ENCODE results near the gene PAM16.

Gene PAM16

DNA sequence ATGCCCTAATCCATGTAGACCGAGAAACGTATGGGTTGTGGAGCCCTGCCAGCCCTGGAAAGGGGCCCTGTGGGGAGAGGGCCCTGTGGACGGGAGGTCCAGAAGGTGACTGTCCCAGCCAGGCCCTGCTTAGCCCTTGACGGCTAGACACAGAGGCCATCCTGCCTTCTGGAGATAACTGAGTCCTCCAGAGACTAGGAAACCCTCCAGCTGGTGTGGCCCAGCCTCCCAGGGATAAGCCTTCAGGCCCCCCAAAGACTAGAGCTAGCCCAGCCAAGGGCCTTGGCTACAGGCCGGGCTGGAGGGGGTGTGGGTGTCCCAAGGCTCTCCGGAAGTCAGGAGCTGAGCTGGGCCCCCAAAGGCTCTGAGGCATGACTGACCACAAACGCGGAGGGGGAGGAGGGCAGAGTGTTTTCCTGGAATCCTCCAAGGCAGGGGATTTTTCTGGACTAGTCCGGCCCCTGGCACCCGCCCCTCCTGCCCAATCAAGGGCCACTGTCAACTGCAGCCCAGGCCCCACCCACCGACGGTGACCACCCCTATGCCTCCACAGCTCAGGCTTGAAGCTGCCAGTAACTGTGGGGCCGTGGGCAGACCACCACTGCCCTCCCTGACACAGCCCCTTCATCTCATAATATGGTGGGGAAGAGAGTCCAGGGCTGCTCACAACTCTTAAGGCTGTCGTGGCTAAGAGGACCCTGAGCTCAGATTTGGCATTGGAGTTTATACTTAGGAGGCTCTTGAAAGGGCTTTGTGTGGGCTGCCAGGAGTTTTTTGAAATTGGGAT, 19.6 kb upstream of the PAM16 start:
- DNase-seq, result peak; percentile 94

DNA sequence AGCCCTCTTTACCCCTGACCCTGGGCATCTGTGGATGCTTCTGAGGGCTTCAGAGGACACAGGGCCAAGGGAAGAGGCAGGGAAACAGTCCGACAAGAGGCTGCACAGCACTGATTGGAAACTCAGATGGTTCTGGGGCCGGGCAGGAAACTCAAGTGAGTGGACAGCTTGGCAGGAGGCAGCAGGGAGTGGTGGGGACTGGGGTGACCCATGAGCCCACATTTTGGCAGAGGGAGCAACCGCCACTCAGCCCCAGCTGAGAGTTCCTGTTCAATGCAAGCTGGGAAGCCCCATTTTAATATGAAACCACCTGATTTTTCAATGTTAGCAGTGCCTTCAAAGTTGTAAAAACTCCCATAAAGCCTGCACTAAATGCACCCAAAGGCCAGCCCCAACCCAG, 19.0 kb upstream of the PAM16 start:
- no peak for DNase-seq

DNA sequence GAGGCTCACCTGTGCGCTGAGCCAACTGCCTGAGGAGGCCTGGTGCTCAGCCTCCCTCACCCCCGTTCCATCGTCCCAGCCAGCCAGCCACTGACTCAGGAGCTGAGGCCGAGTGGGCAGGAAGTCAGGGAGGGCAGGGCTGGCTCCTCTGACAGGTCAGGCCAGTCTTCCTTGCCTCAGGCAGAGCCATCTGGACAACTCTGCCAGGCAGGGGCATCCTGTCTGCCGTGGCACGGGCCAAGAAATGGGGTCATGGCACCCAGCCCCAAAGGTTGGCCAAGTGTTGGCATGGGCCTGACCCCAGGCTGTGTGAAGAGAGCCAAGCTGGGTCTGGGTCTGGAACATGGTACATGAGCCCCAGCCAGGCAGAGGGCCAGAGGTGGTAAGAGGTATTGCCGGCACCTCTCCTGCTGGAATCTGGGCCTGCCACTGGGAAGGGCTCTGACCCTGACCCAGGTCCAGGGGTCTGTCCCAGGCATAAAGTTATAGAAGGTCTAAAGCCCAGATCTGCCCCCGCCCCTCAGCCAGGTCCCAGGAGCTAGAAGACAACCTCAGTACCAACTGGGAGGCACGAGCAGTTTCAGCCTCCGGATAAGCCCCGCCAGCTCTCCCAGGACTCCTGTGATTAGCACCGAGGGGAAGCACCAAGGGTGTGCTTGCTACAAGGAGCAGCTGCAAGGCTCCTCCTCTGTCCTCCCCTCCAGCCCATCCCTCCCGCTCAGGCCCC, 18.0 kb upstream of the PAM16 start:
- peak; percentile 86 for DNase-seq

DNA sequence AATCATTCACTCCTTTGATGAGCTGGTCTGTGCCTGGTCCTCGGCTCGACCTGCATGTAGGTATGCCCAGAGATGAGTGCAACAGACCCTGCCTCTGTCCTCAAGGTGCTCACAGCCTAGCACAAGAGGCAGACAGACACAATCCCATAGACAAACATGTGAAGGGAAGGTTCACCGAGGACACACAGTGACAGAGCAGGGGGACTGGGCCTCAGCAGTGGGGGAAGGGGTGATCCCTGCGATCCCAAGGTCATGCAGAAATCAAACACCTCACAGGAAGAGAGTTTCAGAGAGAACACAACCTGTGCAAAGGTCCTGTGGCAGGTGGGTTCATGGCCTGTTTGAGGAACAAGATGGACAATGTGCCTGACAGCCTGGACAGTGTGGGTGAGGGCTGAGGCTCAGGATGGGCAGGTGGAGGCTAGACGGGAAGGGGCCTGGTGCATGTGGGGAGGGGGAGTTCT, 16.3 kb upstream of the PAM16 start:
- no peak for DNase-seq

DNA sequence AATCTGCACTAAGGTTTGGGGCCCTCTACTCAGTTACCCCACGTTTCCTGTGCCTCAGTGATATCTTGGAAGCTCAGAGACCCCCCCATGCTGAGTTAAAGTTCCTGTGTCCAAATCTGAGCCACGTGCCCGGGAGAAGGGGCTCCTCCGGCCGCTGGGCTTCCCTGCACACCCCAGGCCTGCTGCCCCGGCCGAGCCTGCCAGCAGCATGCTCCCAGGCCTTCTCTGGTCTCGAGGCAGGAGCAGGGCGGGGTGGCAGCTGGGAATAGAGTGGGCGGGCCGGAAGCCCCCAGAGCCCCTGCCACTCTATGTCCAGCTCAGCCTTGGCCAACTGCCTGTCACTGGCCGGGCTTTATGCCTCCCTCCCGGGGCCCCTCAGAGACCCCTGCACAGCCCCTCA, 14.9 kb upstream of the PAM16 start:
- DNase-seq, result no peak

DNA sequence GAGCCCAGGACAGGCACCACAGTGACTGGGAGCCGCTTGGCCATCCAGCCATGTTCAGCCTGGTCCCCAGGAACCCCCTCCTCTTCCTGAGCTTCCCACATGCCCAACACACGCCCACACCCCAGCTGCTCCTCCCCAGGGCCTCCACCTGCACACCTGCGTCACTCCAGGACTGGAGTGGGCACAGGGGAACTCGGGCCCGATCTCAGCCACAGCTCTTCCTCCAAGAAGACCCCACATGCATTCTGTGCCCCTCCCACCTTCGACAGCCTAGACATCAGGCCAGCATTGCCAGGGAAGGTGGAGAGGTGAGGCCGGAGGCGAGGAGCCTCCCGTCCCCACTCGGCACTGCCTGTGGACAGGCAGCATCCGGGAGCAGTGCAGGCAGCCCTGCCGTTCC, 14.5 kb upstream of the PAM16 start:
- DNase-seq, result no peak

DNA sequence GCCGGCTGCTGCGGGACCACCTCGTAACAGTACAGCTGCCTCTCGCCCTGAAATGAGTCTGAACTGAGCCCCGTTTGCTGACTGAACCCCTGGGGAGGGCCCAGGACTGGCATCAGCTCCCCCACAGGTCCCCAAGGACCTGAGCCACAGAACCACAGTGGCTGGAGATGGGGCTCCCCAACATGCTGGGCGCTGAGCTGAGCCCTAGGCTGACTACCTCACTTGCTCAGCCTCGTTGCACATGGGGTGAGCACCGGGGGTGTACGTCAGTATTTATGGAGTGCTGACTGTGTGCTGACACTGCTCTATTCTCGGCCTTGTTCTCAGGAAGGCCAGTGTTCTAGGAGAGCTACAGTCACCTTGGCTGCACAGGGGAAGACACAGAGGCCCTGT, 13.9 kb upstream of the PAM16 start:
- DNase-seq, result no peak

DNA sequence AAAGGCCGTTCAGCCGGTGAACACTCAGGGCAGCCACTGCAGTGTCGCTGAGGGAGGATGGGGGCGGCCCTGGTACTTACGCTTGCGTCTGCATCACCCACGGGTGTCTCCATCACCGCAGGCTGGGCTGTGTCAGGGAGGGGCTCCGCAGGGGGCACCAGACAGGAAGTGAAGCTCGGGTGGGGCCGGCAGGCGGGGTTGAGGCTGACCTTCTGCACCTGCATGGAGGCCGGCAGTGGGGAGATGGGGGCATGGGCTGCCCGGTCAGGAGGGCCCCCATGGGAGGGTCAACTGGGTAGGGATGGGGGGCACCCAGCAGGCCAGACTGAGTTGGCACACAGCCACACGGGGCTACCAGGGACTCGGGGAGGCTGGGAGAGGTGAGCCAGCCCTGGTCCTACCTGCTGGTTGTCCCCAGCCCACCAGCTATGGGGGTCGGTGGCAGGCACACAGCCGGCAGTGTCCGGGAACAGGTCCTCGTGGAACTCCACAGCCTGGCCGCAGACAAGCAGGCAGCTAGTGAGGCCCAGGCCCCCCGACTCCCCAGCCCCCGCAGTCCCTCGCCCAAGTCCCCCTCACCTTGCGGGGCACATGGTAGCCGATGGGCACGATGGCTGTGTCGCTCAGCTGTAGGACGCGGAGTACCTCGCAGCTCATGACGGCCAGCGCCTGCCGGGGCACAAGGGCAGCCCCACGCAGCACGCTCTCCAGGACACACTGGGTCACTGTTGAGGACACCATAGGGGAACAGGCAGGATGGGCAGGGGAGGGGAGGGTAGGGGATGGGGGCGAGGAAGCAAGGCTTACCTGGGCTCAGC, 13.3 kb upstream of the PAM16 start:
- DNase-seq, result no peak

DNA sequence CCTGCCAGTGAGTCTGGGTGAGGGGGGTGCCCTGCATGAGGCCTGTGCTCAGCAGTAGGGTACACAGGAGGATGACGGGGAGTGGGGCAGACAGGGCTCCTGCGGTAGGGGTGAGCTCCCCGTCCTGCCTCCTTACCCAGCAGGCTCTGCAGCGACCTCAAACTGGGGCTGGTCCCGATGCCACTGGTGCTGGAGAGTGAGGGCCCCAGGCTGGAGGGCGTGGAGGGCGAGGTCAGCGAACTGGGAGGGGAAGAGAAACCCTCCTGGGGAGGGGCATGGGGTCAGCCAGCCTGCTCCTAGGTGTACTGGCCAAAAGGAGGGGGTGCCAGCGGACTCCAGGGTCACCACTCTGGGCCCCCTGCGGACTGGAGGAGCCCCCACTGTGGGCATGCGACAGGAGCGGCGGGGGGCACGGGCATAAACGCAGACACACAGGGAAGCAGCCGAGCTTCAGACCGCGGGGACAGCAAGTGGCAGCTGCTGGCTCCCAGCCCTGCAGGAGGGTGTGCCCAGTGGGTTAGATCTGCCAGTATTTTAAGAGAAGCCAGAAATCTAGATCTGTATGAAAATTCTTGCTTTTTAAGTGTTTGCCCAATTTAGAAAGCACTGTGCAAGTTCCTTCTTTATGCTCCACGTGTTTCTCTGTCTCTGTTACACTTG, 11.5 kb upstream of the PAM16 start:
- DNase-seq, result no peak

DNA sequence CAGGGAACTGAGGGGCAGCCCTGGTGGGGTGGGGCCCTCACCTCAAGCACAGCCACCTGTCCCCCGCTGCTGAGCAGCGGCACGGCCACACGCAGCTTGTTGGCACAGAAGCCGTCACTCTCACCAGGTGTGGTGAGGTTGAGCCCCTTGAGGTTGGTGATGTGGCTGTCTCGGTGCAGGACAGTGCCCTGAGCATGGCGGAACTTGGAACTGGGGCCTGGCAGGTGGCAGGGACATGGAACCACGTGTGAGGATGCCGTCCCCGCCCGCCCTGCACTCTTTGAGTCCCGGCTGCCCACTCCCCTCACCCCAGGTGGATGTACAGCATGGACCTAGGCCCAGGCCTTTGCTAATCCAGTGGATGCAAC, 10.8 kb upstream of the PAM16 start:
- no peak for DNase-seq

DNA sequence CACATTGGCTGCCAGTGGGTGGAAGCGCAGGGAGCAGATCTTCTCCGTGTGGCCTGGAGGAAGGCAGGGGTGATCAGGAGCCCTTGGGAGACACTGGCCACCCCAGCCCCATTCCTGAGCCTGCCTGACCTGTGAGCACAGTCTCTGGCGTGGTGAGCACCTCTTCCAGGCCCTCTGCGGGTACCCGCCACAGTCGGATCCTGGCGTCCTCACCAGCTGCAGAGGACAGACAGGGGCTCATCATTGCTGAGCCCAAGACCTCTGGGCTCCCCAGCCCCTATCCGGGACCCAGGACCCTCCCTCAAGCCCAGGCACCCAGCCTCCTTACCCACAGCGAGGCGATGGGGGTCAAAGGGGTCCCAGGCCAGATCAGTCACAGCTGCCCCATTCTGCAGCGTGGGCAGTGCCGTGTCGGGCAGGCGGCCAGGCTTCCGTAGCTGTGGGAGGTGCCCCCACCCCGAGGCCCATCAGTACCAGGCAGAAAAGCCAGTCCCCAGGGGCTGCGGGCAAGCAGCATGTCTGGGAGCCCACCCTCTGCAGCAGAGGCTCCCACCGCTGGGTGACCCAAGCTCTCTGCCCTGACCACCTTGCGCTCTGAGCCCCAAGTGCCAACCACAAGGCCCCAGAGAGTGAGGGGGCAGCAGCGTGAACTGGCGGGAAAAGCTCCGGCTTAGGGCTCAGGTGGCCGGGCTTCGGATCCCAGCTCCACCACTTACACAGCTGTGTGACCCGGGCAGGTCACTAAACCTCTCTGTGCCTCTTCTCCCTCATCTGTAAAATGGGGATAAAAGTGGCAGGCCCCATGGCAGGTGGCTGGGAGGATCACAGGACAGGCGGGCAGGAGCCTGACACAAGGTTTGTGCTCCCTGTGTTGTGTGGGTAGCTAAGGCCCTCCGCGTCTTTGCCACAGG, 10.2 kb upstream of the PAM16 start:
- DNase-seq, result no peak

DNA sequence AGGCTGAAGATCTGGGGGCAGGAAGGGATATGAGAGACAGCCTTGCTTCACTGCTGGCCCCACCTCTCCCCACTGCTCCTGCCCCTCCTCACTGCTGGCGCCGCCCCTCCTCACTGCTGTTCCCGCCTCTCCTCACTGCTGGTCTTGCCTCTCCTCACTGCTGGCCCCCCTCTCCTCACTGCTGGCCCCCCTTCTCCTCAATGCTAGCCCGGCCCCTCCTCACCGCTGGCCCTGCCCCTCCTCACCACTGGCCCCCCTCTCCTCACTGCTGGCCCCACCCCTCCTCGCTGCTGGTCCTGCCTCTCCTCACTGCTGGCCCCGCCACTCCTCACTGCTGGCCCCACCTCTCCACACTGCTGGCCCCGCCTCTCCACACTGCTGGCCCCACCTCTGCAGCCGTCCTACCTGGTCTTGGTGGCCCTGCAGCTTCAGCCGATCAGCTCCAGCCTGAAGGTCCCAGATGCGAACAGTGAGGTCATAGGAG, 9.5 kb upstream of the PAM16 start:
- peak; percentile 41 for DNase-seq

DNA sequence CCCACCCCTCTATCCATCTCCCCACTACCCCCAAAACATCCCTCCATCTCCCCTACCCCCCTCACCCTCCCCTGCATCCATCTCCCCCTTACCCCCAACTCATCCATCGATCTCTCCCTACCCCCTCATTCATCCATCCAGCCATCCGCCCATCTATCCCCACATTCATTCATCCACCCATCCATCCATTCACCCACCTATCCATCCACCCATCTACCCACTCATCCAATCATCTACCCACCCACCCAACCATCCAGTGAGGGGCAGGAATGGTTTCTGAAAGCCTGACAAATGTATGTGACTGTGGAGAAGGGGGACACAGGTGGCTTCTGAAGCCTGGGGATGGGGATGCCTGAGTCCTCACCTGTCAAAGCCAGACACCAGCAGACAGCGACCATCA, 8.8 kb upstream of the PAM16 start:
- DNase-seq, result no peak

DNA sequence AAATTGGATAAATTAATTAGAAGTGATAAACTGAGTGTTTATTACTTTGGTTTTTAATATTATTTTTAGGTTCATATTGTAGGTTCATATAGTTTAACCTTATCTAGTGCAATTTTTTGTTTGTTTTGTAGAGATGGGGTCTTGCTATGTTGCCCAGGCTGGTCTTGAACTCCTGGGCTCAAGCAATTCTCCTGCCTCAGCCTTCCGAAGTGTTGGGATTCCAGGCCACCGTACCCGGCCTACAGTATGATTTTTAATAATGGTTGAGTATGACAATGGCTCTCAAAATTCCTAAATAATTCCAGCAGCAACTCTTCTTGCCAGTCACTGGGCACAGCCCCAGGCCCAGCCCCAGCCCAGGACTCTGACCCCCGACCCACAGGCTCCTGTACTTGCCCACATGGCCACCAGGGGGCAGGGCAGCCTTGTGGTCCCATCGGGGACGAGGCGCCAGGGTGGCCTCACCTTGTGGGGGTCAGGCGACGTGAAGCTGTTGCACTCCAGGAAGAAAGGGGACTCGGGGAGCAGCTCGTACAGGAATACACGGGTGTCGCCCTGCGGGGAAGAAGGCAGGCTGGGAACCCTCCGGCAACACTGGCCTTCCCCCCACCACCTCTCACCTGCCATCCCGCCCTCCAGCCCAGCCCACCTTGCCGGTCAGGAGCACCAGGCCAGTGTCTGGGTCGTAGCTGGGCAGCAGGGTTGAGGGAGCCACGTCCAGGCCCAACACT, 7.9 kb upstream of the PAM16 start:
- no peak for DNase-seq

DNA sequence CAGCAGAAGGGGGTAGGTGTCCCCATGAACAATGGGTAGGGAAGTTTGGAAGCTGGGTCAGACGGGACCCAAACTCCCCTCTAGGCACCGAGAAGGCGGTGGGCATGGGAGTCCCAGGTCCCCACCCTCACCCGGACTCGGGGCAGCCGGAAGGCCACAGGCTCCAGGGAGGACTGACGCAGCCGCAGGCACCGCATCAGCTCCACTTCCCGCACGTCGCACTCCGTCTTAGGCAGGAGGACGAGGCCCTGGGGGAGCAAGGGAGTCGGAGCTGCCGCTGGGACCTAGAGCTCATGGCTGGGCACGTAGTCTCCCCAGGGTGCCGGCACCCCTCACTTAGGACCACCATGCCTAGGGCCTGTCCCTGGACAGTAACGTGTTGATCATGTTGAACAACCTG, 7.1 kb upstream of the PAM16 start:
- DNase-seq, result no peak

DNA sequence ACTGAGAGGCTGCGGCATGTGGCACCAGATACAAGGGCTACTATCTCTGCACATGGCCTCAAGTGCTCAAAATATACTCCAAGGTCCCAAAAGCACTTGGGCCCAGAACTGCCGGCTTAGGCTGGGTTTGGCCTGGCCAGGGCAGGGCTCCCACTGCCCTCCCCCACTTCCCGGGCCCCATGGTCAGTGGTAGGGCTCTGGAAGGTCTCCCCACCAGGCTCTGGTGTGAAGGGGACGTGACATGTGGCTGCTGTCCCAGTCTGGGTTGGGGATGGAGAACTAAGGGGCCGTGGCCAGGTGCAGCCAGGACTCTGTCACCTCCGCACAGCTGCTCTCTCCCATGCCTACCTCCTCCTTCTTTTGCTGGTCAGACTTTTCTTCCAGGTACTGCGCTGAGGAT, 5.7 kb upstream of the PAM16 start:
- no peak for DNase-seq

DNA sequence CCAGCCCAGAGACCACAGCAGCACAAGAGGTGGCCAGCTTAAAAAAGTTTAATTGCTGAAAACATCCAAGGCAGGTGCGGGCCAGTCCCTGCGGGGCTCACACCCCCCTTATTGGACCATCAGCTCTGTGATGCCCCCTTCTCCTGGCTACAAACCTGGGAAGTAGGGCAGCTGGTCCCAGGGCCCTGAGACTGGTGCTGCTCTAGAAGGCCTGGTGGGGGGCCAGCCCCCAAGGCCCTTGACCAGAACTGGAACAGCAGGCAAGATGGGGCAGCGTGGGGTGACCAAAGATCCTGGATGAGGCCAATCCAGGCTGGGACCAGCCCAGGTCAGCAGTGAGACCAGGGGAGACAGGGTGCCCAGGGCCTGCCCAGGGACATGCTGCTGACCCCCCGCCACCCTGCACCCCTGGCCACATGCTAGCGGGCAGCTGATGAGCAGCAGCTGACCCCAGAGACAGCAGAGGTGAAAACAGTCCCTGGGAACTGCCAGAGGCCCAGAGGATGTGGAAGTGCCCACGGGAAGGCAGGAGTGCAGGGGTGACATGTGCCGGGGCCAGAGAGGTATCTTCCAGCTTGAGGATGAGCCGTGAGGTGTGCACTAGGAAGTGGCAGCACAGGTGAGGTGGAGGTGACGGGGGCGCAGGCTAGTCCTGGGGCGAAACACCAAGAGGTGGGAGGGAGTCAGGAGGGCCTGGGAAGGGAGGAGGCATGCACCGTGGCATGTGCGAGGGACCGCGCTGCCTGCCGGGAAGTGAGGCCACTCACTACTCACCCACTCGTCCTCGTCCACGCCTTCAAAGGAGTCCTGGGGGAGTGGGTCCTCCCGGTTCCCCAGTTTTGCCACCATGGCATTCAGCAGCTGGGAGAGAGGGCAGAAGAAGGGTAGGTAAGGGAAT, 3.6 kb upstream of the PAM16 start:
- DNase-seq, result no peak

DNA sequence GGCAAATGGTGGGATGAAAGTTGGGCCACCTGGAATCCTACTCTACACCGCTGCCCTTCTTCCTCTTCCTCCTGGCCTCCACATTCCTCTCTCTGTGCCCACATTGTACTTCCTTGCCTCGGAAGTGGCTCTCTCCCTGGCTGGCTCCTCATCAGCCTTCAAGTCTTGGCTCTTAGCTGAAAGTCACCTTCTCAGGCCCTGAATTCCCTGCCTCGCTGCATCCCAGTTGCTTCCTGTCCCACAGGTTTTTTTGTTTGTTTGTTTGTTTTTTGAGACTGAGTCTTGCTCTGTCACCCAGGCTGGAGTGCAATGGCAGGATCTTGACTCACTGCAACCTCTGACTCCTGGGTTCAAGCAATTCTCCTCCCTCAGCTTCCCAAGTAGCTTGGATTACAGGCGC, 2.6 kb upstream of the PAM16 start:
- no peak for DNase-seq

DNA sequence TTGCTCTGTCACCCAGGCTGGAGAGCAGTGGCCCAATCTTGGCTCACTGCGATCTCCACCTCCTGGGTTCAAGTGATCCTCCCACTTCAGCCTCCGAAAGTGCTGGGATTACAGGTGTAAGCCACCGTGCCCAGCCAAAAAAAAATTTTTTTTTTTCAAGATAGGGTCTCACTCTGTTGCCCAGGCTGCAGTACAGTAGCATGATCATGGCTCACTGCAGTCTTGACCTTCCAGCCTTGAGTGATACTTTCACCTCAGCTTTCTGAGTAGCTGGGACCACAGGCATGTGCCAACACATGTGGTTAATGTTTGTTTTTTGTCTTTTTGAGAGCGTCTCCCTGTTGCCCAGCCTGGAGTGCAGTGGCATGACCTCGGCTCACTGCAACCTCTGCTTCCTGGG, 1.7 kb upstream of the PAM16 start:
- DNase-seq, result no peak

DNA sequence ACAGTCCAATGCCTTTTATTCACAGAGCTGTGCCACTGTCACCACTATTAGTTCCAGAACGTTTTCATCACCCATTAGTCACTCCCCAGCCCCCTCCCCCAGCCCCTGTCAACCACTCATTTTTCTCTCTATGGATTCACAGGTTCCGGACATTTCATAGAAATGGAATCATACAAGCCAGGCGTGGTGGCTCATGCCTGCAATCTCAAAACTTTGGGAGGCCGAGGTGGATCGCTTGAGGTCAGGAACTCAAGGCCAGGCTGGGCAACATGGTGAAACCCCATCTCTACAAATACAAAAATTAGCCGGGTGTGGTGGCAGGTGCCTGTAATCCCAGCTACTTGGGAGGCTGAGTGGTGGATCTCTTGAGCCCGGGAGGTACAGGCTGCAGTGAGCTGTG, 759 bp upstream of the PAM16 start:
- DNase-seq, result no peak

All from NCI-H226 (cell line).